Caki2 (cell line): ENCODE measurements around the gene DIAPH3. TPM values are rescaled to one million over a fixed set of nuclear protein-coding genes. Genes with fewer than 3 reads are reported as not detected.
"Not testable (repeated sequence)": the region's sequence is repeated elsewhere in the genome, so short reads cannot be mapped to it uniquely, and the experiment has no call there.

Source experiments
- DNase-seq: peaks from one replicate; pipeline ENCODE4 v3.0.0-alpha.2; 2015; ENCODE audit warnings: low read depth
- in situ Hi-C: cut with HindIII; loops from 2 replicates; pipeline ENCODE4 v1.10.0; 2016; ENCODE audit warnings: low sequenced_read_pairs, low pct_unique_long_range_greater_than_20kb, mixed read lengths
- total RNA-seq: library from RNA; depleted of rRNA; stranded (reverse); fragments of >200 nt; shearing (Covaris generic); gene quantifications from 2 replicates; pipeline ENCODE4 v1.2.3, GENCODE V29; 2014; ENCODE audit warnings: low replicate concordance; rRNA removed

The DIAPH3 gene
- total RNA-seq: 8.5 and 9.3 TPM in 2 replicates

GRCh38 chr13:60163478-60164233 is at the start of gene DIAPH3:
DIAPH3 (minus strand) TSS chr13:60163928; CDS start chr13:60163766, 162 bp downstream.
- DNase-seq: peak; percentile 85
- in situ Hi-C loops: no loop called here

GRCh38 chr13:60213236-60213744 is 49.6 kb upstream of the DIAPH3 start:
- in situ Hi-C loops: no loop called here
- no peak for DNase-seq

- in situ Hi-C loops: no loop called here
Observed at GRCh38 chr13:60211548-60211947, 47.8 kb upstream of the DIAPH3 start.

GRCh38 chr13:60210510-60211330 is 47.0 kb upstream of the DIAPH3 start:
- in situ Hi-C loops: no loop called here
- DNase-seq: no peak

More at GRCh38 chr13:60211548-60211947, 47.8 kb upstream of the DIAPH3 start:
- DNase-seq: no peak

- DNase-seq: not testable (repeated sequence)
Observed at GRCh38 chr13:60205499-60205898, 41.8 kb upstream of the DIAPH3 start.

GRCh38 chr13:60201286-60201685 is 37.6 kb upstream of the DIAPH3 start:
- no peak for DNase-seq
- in situ Hi-C loops: no loop called here

More at GRCh38 chr13:60205499-60205898, 41.8 kb upstream of the DIAPH3 start:
- in situ Hi-C loops: not testable (repeated sequence)

GRCh38 chr13:60195893-60196292 is 32.2 kb upstream of the DIAPH3 start:
- DNase-seq, in situ Hi-C loops: not testable (repeated sequence)

GRCh38 chr13:60182907-60183306 is 19.2 kb upstream of the DIAPH3 start:
- DNase-seq: no peak
- in situ Hi-C loops: no loop called here

GRCh38 chr13:60178327-60178726 is 14.6 kb upstream of the DIAPH3 start:
- in situ Hi-C loops: no loop called here
- DNase-seq: no peak

GRCh38 chr13:60175571-60175970 is 11.8 kb upstream of the DIAPH3 start:
- in situ Hi-C loops: no loop called here
- no peak for DNase-seq

- in situ Hi-C loops: no loop called here
- DNase-seq: no peak
Observed at GRCh38 chr13:60174113-60174512, 10.4 kb upstream of the DIAPH3 start.

- in situ Hi-C loops: no loop called here
- no peak for DNase-seq
Observed at GRCh38 chr13:60172111-60172510, 8.4 kb upstream of the DIAPH3 start.

GRCh38 chr13:60170414-60170813 is 6.7 kb upstream of the DIAPH3 start:
- in situ Hi-C loops: no loop called here
- no peak for DNase-seq

- DNase-seq: no peak
- in situ Hi-C loops: no loop called here
Observed at GRCh38 chr13:60169239-60170031, 5.7 kb upstream of the DIAPH3 start.

- no peak for DNase-seq
- in situ Hi-C loops: no loop called here
Observed at GRCh38 chr13:60167121-60167520, 3.4 kb upstream of the DIAPH3 start.

GRCh38 chr13:60165391-60166099 is 1.8 kb upstream of the DIAPH3 start:
- DNase-seq: no peak
- in situ Hi-C loops: no loop called here

GRCh38 chr13:60164234-60164889 is 634 bp upstream of the DIAPH3 start:
- no peak for DNase-seq
- in situ Hi-C loops: no loop called here
